AG08395 (cell line): ENCODE data around the gene PIK3AP1.

Source experiments
- DNase-seq: peaks from one replicate; pipeline ENCODE4 v3.0.0; 2012; ENCODE audit warnings: mixed read lengths, low spot score

PIK3AP1 gene

DNA sequence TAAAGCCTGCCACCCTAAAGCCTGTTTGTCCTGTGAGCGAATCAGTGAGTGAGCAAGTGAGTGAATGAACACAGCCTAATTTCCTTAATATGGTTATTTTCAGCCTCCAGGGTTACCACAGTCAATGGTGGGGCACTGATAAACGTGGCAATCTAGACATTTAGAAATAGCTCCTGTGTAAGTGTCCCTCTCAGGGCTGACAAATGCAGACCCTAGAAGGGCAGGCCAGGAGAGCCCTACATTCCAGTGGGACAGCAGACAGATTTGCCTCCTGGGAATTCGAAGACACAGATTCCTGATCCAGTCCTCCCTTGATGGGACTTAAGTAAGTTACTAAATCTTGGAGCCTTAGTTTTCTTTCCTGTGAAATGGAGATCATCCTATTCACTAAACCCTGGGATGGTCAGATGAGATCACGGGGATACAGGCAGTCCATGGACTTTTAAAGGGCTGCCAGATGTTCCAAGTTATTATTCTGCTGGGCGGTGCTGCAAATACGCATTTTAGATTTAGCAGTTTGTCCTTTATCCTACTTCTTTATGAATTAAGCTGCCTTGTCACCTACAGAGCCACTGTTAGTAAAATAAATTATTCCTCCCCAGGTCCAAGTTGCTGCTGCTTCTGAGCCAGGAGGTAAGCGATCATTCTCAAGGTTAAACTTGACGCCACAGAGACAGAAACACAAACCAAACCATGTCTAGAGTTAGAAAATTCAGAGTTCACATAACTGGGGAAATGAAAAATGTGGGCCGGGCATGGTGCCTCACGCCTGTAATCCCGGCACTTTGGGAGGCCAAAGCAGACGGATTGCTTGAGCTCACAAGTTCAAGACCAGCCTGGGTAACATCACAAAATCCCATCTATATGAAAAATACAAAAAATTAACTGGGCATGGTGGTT, 78.7 kb downstream of the PIK3AP1 start:
- no peak for DNase-seq

DNA sequence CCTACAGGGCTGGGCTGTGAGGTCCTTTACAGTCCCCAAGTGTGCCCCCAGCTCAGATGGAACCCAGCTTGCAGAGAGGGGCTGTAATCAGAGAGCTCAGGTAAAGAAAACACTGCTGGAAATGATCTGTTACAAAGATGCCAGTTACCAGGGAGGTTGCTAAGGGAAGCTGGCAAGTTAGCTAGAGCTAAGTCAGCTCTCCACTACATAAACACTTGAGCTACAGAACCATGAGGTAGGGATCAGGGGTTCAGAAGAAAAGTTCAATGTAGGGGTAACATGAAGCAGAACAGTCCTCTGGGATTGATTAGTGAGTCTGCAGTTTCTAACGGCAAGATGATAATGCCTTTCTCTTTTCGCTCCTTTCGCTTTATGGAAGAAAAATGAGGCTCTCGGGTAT, 80.4 kb downstream of the PIK3AP1 start:
- DNase-seq, result no peak

DNA sequence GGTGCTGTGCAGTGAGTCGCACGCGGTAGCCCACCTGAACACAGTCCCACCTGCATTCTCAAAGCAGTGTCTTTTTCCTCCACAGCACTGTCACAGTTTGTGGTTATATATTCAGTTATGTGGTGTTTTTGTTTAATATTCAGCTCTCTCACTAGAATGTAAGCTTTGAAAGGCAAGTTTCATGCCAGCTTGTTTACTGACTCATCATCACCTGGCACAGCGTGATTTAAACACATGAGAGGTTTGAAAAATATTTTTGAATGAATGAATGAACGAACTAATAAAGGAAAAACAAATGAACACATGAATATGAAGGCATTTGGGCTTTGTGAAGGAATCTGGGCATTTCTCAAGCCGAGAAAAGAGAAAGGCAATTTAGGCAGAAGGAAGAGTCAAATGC, 81.6 kb downstream of the PIK3AP1 start:
- DNase-seq, result no peak

DNA sequence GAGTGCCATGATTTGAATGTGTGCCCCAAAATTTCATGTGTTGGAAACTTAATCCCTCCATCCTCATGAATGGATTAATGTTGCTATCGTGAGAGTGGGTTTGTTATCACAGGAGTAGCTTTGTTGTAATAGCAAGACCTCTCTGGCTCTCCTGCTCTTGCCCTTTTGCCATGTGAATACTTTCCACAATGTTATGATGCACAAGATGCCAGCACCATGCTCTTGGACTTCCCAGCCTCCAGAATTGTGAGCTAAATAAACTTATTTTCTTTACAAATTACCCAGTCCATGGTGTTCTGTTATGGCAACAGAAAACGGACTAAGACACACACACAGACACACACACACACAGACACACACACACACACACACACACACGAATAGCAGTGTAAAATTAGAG, 82.2 kb downstream of the PIK3AP1 start:
- no peak for DNase-seq

DNA sequence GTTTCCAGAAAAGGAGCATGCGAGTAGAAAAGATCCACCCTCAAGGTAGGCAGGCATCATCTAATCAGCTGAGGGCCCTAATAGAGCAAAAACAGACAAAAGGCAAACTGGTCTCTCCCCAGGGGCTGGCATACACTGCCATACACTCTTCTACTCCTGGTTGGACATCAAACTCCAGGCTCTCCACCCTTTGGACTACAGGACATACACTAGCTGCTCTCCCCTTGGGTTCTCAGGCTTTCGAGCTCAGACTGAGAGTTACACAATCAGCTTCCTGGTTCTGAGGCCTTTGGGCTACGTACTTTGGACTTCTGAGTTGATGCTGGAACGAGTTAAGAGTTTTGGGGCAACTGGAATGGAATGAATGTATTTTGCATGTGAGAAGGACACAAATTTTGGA, 82.6 kb downstream of the PIK3AP1 start:
- DNase-seq, result no peak

DNA sequence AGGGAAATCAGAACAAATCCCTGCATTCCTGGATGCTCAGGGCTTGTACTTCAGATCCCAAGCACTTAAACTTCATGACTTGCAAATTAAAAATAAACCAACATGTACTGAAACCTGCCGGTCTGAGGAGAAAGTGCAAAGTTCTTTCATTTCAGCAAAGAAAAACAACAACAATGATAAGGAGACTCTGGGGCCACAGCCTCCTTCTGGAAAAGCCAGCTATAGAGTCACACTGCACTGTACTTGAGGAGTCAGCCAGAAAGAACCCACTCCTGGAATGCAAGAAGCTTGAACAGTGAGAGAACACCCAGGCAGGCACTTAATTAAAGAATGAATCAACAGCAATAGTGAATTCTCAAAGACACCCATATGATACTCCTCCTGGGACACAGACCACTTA, 83.8 kb downstream of the PIK3AP1 start:
- DNase-seq, result peak; percentile 19

DNA sequence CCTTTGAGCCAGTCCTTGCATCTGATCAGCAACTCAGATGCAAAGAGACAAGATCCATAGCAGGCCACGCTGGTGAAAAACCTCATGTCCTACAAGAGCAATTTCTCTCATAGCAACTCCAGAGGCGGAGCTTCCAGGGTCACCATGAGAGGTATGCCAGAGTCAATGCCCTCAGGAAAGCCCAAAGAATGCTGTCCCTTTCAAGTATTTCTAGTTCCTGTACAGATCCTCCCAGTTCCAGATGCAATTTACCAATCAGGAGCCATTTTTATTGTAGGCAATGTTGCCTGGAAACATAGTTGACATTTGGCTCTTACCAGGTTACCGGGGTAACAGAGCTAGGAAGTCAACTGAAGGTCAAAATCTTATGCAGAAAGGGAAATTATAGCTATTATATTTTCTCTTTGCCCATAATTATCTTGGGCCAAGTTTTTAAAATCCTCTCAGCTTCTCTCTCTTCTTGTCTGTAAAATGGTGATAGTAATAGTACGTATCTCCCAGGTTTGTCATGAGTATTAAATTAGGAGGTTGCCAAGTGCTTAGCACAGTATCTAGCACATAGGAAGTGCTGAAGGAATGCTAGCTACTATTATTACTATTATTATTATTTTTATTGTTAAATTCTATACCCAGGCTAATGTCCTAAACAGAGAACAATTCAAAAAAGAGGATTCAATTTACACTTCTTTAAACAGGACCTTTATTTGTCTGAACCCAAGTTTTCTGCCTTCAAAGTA, 87.2 kb downstream of the PIK3AP1 start:
- no peak for DNase-seq

DNA sequence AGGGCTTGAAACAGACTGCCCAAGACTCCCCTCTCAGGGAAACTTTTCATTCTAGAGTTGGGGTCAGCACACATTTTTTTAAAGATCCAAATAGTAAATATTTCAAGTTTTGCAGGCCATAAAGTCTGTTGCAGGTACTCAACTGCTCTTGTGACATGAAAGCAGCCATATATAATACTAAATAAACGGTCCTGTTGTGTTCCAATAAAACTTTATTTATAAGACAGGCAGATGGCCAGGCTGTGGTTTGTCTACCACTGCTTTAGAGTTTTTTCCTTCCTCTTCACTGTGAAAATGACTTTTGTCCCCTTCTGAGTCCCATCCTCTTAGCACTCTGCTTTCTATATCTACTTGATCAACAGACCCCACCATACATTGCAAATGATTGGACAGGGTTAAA, 93.0 kb downstream of the PIK3AP1 start:
- no peak for DNase-seq

DNA sequence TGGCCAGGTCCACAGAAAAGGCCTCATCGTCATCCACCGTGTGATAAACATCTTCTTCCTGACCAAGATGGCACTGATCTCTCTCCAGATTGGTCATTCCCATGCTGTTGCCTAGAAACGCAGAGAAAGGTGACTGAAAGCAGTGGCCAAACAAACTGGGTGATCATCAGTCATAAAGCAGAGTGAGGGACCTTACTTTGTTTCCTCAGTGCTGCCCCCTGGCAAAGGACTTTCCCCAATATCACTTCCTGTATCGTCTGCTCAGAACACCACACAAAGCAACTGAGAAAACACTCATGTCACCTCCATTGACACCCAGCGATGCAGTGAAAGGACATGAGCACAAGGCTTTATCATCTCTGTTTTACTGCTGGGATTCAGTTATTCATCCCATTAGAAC, 93.5 kb downstream of the PIK3AP1 start:
- no peak for DNase-seq

DNA sequence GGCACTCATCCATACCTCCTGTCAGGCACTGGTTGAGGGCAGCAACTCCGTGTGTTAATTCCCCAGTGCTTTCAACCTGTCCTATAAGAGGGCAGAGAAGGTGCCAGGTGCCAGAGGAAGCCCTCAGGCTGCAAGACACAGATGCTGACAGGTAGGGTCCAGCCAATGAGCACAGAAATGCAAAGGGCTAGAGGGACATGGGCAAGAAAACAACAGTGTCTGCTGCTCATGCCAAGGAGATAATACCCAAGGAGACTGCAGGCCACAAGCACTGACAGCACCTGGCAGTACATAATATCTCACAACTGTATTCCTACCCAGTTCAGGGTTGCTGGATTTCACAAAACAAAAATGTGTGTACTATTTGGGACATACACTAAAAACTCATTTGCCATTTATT, 95.1 kb downstream of the PIK3AP1 start:
- DNase-seq, result no peak

DNA sequence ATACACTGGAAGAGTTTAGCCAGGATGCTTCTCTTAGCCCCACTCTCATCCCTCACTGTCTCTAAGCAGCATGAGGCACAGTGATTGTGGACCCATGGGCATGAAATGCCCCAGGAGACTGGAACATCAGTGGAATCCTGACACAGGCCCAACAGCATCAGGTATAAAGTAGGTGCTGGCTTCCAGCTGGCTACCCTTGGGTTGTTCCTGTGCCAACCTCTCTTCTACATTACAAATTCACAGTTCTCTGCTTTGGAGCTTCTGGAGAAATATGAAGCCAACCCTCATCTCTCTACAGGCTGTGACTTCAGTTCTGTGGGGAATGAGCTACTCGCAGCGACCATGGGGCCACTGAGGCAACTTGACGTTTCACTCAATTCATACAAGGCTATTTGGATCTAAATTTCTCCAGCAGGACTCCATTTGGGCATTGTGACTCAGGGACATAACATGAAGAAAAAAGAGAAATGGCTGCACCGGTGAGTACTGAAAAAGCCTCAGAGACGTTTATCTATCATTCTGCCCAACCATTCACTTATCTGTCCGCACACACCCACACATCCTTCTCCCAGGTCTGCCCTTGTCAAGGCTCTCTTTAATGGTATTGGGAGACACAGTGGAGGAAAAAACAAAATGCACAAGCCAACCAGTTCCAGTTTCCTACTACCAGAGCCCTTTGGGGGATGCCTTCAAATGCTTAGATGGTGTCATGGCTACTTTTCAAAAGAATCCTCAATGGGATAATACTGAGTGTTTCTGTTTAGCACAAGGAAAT, 98.1 kb downstream of the PIK3AP1 start:
- DNase-seq, result no peak

DNA sequence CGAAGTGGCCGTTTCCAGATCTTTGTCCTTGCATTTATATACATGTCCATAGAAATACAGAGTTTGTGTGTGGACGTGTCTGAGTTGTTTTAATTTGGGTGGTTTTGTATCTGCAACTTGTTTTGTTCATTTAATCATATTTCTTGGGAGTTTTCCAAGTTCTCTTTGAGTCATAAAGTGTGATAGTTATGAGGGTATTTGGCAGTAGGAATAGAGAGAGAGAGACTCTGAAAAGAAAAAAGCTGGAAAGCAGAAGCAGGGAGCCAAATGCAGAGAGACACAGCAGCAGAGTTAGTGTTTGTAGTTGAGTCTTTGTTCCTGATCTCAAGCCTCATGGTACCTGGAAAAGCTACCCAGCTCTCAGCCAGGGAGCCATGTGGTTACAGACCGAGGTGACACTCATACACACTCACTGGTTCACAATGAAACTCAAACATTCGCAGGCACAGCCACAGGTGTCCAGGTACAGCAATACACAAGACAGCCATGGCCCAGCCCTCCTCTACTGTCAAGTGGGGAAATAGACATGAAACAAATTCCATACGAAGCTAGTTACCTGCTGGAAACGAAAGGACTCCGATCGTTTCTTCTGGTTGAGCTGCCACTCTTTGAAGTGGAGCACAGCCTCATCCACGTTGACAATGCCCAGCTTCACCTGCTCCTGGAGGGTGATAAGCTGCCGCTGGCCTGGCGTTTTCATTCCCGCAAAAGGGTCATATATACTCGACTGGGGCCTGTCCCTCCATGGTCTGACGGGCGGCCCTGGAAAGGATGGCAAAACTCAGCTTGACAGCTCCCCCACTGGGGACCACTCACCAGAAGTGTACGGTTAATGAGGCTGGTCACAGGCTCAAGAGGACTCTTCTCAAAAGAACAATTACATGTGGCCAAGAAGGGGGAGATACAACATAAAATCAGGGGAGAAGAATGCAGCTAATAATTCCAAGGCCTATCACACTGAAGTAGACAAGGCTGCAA, 100.2 kb downstream of the PIK3AP1 start:
- no peak for DNase-seq

DNA sequence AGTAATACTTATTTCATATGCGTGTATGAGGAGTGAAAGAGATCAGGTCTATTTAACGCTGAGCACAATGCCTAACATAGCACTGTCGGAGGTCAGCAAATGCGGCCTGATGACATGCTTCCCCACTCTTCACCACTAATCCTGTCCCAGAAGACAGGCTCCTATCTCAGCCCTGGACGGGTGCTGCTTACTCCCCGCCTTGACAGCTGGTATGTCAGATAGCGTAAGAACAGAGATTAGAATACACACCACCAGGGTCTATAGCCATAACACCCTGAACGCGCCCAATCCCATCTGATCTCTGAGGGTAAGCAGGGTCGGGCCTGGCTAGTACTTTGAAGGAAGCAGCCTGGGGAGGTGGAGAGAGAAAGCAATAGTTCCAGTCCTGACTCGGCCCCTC, 101.2 kb downstream of the PIK3AP1 start:
- no peak for DNase-seq

DNA sequence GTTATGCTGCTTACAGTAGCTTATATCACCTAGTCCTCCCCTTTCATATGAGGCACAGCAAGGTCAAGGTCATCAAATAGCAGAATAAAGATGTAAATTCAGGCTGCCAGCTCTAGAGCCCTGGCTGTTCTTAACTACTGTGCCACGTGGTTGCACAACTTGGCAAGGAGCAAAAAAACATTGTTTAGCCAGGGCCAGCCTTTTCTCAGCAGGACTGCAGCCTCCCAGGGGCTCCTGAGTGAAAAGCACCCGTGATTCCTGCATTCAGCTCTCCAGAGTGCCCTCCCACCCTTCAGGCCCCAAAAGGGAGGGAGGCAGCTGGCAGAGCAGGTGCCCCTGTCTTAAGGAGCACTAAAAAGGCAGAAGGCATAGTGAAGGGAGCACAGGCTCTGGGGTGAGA, 101.7 kb downstream of the PIK3AP1 start:
- peak; percentile 44 for DNase-seq

DNA sequence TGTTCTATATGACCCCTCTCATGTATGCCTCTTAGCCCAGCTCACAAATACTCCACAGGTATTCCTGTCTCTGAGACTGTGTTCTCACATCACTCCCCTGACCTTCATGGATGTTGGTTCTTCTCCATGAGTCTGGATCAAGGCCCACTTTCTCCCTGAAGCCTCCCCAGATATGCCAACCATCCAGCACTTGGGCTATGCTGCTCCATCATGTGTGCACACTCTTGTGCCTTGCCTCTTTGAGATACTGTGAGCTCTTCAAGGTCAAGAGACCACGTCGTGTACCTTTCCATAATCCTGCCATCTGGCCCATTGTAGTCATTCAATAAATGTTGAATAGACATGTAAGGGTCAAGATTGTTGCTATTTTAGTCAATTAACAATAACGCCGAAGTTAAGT, 103.4 kb downstream of the PIK3AP1 start:
- no peak for DNase-seq

DNA sequence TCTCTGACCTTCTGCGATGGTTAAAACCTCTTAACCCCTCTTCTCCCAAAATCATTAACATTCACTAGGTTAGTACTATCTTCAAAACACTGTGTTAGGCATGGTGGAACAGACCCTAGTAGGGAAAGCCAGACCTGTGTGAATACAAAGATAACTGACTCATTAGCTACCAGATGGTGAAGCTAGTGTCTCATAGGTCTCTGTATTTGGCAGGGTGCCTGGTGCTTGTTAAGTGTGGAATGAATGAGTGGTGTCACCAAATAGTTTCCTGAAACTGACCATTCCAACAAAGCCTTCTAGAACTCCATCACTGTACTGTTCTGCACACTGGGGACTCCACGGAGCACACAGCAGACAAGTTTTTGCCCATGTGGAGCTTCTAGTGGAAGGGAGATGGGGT, 105.8 kb downstream of the PIK3AP1 start:
- DNase-seq, result peak; percentile 86

DNA sequence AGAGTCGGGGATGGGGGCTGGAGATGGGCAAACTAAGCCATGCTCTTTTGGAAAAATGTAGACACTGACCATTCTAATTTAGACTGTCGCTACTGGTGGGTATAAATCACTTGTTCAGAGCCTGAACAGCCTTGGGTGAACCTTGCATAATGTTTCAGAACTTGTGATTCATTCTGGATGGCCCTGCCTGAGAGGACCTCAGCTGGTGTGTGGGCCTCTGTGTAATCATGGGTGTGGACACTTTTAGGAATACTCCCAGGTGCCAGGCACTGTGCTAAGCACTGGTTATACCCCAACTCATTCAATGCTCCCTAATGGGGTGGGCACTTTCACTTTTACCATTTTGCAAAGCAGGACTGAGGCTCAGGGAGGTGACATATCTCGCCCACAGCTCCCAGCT, 106.7 kb downstream of the PIK3AP1 start:
- peak; percentile 49 for DNase-seq

DNA sequence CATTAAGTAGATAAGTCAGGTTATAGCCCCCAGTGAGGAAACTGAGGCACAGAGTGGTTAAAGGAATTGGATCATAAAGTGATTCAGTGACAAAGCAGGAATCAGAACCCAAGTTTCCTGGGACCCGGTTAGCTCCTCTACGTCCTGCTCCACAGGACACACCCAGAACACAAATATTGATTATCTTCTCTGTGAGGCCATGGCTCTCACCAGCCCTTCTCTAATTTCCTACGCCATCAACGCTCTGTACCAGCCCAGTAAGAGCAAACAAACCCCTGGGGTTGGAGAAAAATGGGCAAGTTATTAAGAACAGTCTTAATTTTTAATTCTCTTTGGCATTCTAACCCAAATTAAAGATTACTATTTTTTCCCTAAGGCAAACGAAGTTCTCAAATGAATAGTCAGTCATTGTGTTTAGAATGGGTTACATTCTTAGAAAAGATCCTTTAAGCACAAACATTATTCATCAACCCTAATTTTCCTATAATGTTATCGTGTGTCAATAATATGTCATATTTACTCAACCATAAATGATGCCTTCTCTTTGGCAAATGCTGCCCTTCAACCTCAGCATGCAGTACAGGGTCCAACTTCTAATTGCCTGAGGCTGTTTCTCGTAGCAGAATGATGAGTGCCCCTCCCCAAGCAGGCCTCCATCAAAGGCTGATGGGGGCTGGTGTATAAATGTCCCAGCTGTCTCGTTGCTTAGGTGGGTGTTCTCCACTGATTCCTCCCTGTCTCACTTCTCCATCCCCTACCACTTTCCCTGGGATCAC, 108.1 kb downstream of the PIK3AP1 start:
- no peak for DNase-seq

DNA sequence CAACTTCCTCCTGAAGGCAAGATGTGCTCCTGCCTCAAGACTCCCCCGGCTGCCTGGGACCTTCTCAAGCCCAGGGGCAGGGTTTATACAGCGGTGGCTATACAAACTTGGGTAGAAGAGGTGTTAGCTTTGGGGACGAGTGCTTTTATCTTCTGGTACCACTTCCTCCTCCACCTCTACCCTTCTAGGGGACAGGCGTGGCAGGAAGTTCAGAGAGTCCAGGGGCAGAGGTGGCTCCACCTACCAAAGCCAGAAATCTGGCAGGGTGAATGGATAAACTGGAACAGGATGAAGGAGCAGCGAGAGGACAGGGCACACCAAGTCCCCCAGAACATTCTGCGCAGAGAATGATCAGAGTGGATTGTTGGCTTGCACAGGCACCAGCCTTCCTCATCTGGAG, 109.5 kb downstream of the PIK3AP1 start:
- DNase-seq, result no peak

DNA sequence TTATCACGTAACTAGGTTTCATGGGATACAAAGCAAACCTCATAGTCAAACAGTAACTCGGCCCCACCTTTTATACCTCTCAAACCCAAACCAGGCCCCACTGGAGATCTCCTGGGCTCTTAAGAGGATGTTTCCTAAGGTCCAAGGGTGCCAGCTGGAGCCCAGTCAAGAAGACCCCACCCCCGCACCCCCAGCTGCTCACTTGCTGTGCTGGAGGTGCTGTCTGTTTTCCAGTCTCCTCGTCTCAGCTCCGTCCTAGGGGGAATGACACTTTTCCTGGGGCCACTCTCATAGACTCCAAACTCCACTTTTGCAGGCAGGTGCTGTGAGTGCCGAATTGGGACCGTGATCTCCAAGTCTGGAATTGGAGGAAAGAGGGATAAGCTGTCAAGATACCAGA, 110.8 kb downstream of the PIK3AP1 start:
- no peak for DNase-seq

DNA sequence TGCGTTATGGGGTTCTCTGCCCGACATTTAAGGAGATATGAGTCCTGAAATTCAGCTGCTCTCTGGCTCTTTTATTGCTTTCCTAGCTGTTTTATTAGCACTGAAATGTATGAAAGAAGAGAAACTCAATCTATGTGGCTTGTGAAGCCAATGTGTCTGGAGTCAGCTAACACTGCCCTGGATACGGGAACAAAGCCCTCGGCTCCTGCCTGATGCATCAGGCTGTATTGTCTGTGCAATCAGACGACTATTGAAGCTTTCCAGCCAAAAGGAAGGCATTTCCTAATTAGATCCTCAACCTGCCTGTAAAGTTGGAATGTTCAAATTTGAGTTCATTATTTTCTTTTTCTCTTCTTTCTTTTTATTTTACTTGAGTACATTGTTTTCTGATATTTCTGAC, 111.5 kb downstream of the PIK3AP1 start:
- no peak for DNase-seq
